A549 (cell line): ENCODE measurements around the gene CDAN1.

Experiments
- CTCF ChIP-seq: fragments of >200 bp; sonication (Bioruptor Twin); formaldehyde crosslinking; IDR thresholded peaks from 3 replicates; pipeline ENCODE4 v1.5.1; 2016
- EHMT2 ChIP-seq: fragments of 200-600 bp; sonication (generic); IDR thresholded peaks from 2 replicates; pipeline ENCODE4 v1.6.1; 2016; ENCODE audit warnings: antibody characterized with exemption, low read depth, mild to moderate bottlenecking, moderate library complexity
- EP300 ChIP-seq, 2 experiments: fragments of >200 bp; sonication (Bioruptor Twin); formaldehyde crosslinking; IDR thresholded peaks; 2 replicates in 1 of 2; 3 replicates in 1 of 2; pipeline ENCODE4 v1.6.1; 2016 to 2017
- KDM1A ChIP-seq: fragments of 200-600 bp; sonication (generic); IDR thresholded peaks from 2 replicates; pipeline ENCODE4 v1.6.1; 2016; ENCODE audit warnings: low read depth, mild to moderate bottlenecking
- MAFK ChIP-seq: fragments of 450-650 bp; IDR thresholded peaks from 2 replicates; pipeline ENCODE4 v1.6.1; 2014; ENCODE audit not compliant: partially characterized antibody
- NR3C1 ChIP-seq: fragments of >200 bp; sonication (Bioruptor Twin); formaldehyde crosslinking; IDR thresholded peaks from 3 replicates; pipeline ENCODE4 v1.6.1; 2017
- POLR2A ChIP-seq: IDR thresholded peaks from 2 replicates; pipeline ENCODE4 v1.6.1; 2012; ENCODE audit warnings: mild to moderate bottlenecking, low read length
- RAD21 ChIP-seq, 2 experiments: fragments of >200 bp in 1 of 2; sonication (Bioruptor Twin) in 1 of 2; formaldehyde crosslinking in 1 of 2; IDR thresholded peaks in 1 of 2; conservative IDR thresholded peaks in 1 of 2; 2 replicates in 1 of 2; 3 replicates in 1 of 2; pipeline ENCODE4 v1.6.1; 2012 to 2018; ENCODE audit warnings: inconsistent platforms in 1 of 2
- RARB ChIP-seq: fragments of 250-450 bp; sonication (Bioruptor Pico); IDR thresholded peaks from 2 replicates; pipeline ENCODE4 v1.8.0; 2021; ENCODE audit warnings: mild to moderate bottlenecking, moderate library complexity
- RCOR1 ChIP-seq: fragments of 150-350 bp; IDR thresholded peaks from 2 replicates; pipeline ENCODE4 v1.6.1; 2014; ENCODE audit warnings: antibody characterized with exemption, low read length, low read depth
- REST ChIP-seq: fragments of 200-600 bp; sonication (generic); IDR thresholded peaks from 2 replicates; pipeline ENCODE4 v1.6.1; 2016; ENCODE audit warnings: antibody characterized with exemption, mild to moderate bottlenecking, moderate library complexity
- RFX5 ChIP-seq: fragments of 450-650 bp; IDR thresholded peaks from 2 replicates; pipeline ENCODE4 v1.7.1; 2014; ENCODE audit warnings: antibody characterized with exemption, mild to moderate bottlenecking, moderate library complexity
- SMC3 ChIP-seq: fragments of >200 bp; sonication (Bioruptor Twin); formaldehyde crosslinking; IDR thresholded peaks from 3 replicates; pipeline ENCODE4 v1.6.1; 2018; ENCODE audit warnings: inconsistent platforms
- TF ChIP-seq, protein P1 (sequence below): IDR thresholded peaks from 2 replicates; pipeline ENCODE4 v1.6.1; 2012

DNA sequence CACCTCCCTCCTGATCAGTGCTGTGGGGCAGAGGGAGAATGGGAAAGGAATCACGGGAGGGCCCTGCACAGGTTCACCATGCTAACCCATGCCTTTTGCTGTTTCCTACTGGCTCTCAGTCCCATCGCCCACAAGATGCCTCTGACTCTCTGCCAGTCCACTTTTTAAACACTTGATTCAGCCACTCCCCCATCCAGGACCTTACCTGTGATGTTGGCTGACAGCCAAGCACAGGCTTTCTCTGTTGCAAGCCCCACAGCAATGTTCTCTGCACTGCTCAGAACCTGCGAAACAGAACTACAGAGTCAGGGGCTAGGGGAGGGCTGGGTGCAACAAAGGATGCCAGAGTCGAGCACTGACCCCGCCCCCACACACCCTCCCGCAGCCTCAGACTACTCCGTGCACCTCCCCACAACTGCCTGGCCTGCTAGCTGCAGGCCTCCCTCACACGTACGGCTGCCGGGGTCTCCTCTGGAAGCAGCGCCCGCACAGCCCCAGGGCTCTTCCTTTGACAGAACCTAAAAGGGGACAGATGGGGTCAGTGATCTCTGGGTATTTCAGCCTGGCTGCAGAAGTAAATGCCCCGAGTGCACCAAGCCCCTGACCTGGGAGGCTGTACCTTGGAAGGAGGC lies 9.1 kb downstream of the CDAN1 start:
- TF ChIP-seq RCOR1 = no peak
- TF ChIP-seq POLR2A = no peak
- TF ChIP-seq KDM1A = no peak
- TF ChIP-seq SMC3 = no peak
- no peak for TF ChIP-seq RAD21 (conservative IDR thresholded peaks at IDR 0.05 in 1 of 2, IDR thresholded peaks at IDR 0.05 in 1 of 2)
- TF ChIP-seq CTCF = no peak
- TF ChIP-seq MAFK = no peak
- no peak for TF ChIP-seq RARB (CRISPR knock-in tag)
- no peak for TF ChIP-seq NR3C1
- TF ChIP-seq EP300 (IDR thresholded peaks at IDR 0.05) = no peak
- no peak for TF ChIP-seq RFX5
- TF ChIP-seq EHMT2 = no peak
- TF ChIP-seq, protein P1, sequence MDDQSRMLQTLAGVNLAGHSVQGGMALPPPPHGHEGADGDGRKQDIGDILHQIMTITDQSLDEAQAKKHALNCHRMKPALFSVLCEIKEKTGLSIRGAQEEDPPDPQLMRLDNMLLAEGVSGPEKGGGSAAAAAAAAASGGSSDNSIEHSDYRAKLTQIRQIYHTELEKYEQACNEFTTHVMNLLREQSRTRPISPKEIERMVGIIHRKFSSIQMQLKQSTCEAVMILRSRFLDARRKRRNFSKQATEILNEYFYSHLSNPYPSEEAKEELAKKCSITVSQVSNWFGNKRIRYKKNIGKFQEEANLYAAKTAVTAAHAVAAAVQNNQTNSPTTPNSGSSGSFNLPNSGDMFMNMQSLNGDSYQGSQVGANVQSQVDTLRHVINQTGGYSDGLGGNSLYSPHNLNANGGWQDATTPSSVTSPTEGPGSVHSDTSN = no peak
- TF ChIP-seq REST = no peak
